Measurements from ENCODE around the gene SGIP1.

Gene SGIP1

DNA sequence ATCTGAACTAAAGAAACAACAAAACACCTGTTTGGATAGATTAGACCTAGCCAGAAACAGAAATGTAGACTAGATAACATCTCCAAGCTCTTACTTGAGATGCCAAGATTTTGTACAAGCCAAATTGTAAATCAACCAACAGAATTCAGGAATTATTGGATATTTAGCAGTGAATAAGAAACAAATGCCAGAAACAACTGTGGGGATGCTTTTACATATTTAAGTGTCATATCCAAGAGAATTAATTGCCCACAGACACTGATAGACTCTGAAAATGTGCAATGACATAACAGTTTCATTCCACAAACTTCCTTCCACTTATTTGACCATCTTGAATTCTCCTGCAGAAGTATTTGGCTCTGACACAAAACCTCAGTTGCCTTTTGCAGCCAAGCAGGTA lies 92.3 kb downstream of the SGIP1 start:
- Histone ChIP-seq H2AK5ac (ENCODE audit: low read length) (no peak overlapping the region), H3K79me1 (ENCODE audit: low read length) (no peaks in the 10 kb centered on the region), H3K23ac (ENCODE audit: low read length) (no peak overlapping the region), H4K12ac (ENCODE audit: low read depth, low read length) (no peak overlapping the region), H4K8ac (ENCODE audit: low read depth, low read length) (no peak overlapping the region), H2BK5ac (ENCODE audit: low read depth, low read length, poor library complexity) (no peak overlapping the region), H3K9me3 (ENCODE audit: insufficient read depth, low read depth, low read length) (no peaks in the 10 kb centered on the region), H3K4me3 (ENCODE audit: low read depth, low read length) (no peak overlapping the region), H2BK12ac (ENCODE audit: low read length) (no peak overlapping the region), H2BK120ac (ENCODE audit: insufficient read depth, low read length, poor library complexity) (no peak overlapping the region), H3K4ac (ENCODE audit: low read depth, low read length) (no peak overlapping the region), H3K27me3 (ENCODE audit: insufficient read depth, low read length) (no peaks in the 10 kb centered on the region), H3K14ac (ENCODE audit: low read length) (no peak overlapping the region), H2AFZ (ENCODE audit: insufficient read depth, low read length, poor library complexity) (no peak overlapping the region), H3K9ac (ENCODE audit: low read length) (no peak overlapping the region), H4K91ac (ENCODE audit: low read depth, low read length) (no peak overlapping the region), H3K79me2 (ENCODE audit: control insufficient read depth, insufficient read depth, low read length, poor library complexity) (no peaks in the 10 kb centered on the region), H3K18ac (ENCODE audit: low read length) (no peak overlapping the region), H3K4me2 (ENCODE audit: low read length) (no peak overlapping the region), H3K4me1 (ENCODE audit: control insufficient read depth in 1 of 2, insufficient read depth in 2 of 2, low read length in 2 of 2) (no peaks in the 10 kb centered on the region), H3K36me3 (ENCODE audit: control insufficient read depth in 1 of 2, insufficient read depth in 2 of 2, low read length in 2 of 2) (no peaks in the 10 kb centered on the region), H3K27ac (ENCODE audit: low read depth, low read length) (no peak overlapping the region)
- no peak for DNase-seq

GRCh38 chr1:66628926-66629325 lies 95.0 kb downstream of the SGIP1 start:
- Histone ChIP-seq H2BK5ac (ENCODE audit: low read depth, low read length, poor library complexity) (no peak overlapping the region), H2AK5ac (ENCODE audit: low read length) (no peak overlapping the region), H3K18ac (ENCODE audit: low read length) (no peak overlapping the region), H2BK120ac (ENCODE audit: insufficient read depth, low read length, poor library complexity) (no peak overlapping the region), H2AFZ (ENCODE audit: insufficient read depth, low read length, poor library complexity) (no peak overlapping the region), H3K27me3 (ENCODE audit: insufficient read depth, low read length) (no peaks in the 10 kb centered on the region), H3K4me1 (ENCODE audit: control insufficient read depth in 1 of 2, insufficient read depth in 2 of 2, low read length in 2 of 2) (no peaks in the 10 kb centered on the region), H3K4ac (ENCODE audit: low read depth, low read length) (no peak overlapping the region), H3K14ac (ENCODE audit: low read length) (no peak overlapping the region), H3K9ac (ENCODE audit: low read length) (no peak overlapping the region), H4K91ac (ENCODE audit: low read depth, low read length) (no peak overlapping the region), H4K8ac (ENCODE audit: low read depth, low read length) (no peak overlapping the region), H3K27ac (ENCODE audit: low read depth, low read length) (no peak overlapping the region), H3K36me3 (ENCODE audit: control insufficient read depth in 1 of 2, insufficient read depth in 2 of 2, low read length in 2 of 2) (no peaks in the 10 kb centered on the region), H3K9me3 (ENCODE audit: insufficient read depth, low read depth, low read length) (no peaks in the 10 kb centered on the region), H3K4me2 (ENCODE audit: low read length) (no peak overlapping the region), H2BK12ac (ENCODE audit: low read length) (no peak overlapping the region), H3K79me1 (ENCODE audit: low read length) (no peaks in the 10 kb centered on the region), H3K4me3 (ENCODE audit: low read depth, low read length) (no peak overlapping the region), H3K23ac (ENCODE audit: low read length) (no peak overlapping the region), H3K79me2 (ENCODE audit: control insufficient read depth, insufficient read depth, low read length, poor library complexity) (no peaks in the 10 kb centered on the region), H4K12ac (ENCODE audit: low read depth, low read length) (no peak overlapping the region)
- DNase-seq = peak; percentile 33 to 60
- no CpG with 5 or more reads among the region's 1 CpG for WGBS (ENCODE audit: extremely low coverage, insufficient coverage, insufficient read length)

DNA sequence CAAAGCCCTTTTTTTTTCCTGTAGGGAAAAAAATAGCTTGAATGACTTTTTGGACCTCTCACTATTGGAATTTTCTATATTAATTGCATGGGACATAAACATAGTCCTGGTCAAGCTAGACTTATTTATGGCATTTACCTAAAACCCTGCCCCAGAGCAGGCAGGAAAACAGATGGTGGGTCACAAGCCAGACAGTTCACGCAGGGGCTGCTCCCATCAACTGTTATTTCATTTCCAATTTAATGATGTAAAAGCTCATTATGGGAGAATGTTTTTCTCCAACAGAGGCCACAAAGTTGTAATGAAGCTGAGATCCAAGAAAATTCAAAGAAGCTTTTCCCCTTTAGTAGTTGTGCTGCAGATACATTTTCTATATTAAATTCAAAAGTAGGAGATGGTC lies 99.2 kb downstream of the SGIP1 start:
- H3K4me1 ChIP-seq (ENCODE audit: control insufficient read depth in 1 of 2, insufficient read depth in 2 of 2, low read length in 2 of 2) = no peaks in the 10 kb centered on the region
- no peak overlapping the region for H4K8ac ChIP-seq (ENCODE audit: low read depth, low read length)
- H3K23ac ChIP-seq (ENCODE audit: low read length) = no peak overlapping the region
- H2BK12ac ChIP-seq (ENCODE audit: low read length) = no peak overlapping the region
- no peak overlapping the region for H3K9ac ChIP-seq (ENCODE audit: low read length)
- no peak overlapping the region for H3K4me2 ChIP-seq (ENCODE audit: low read length)
- no peak overlapping the region for H3K27ac ChIP-seq (ENCODE audit: low read depth, low read length)
- no peaks in the 10 kb centered on the region for H3K79me2 ChIP-seq (ENCODE audit: control insufficient read depth, insufficient read depth, low read length, poor library complexity)
- no peak overlapping the region for H3K14ac ChIP-seq (ENCODE audit: low read length)
- no peak overlapping the region for H4K91ac ChIP-seq (ENCODE audit: low read depth, low read length)
- H3K9me3 ChIP-seq (ENCODE audit: insufficient read depth, low read depth, low read length) = no peaks in the 10 kb centered on the region
- no peak for DNase-seq
- H2BK120ac ChIP-seq (ENCODE audit: insufficient read depth, low read length, poor library complexity) = no peak overlapping the region
- no peaks in the 10 kb centered on the region for H3K27me3 ChIP-seq (ENCODE audit: insufficient read depth, low read length)
- no peak overlapping the region for H3K4me3 ChIP-seq (ENCODE audit: low read depth, low read length)
- H3K36me3 ChIP-seq (ENCODE audit: control insufficient read depth in 1 of 2, insufficient read depth in 2 of 2, low read length in 2 of 2) = no peaks in the 10 kb centered on the region
- H2AK5ac ChIP-seq (ENCODE audit: low read length) = no peak overlapping the region
- H3K18ac ChIP-seq (ENCODE audit: low read length) = no peak overlapping the region
- no CpG with 5 or more reads among the region's 1 CpG for WGBS (ENCODE audit: extremely low coverage, insufficient coverage, insufficient read length)
- no peak overlapping the region for H2BK5ac ChIP-seq (ENCODE audit: low read depth, low read length, poor library complexity)
- H4K12ac ChIP-seq (ENCODE audit: low read depth, low read length) = no peak overlapping the region
- no peak overlapping the region for H2AFZ ChIP-seq (ENCODE audit: insufficient read depth, low read length, poor library complexity)
- H3K4ac ChIP-seq (ENCODE audit: low read depth, low read length) = no peak overlapping the region
- no peaks in the 10 kb centered on the region for H3K79me1 ChIP-seq (ENCODE audit: low read length)

DNA sequence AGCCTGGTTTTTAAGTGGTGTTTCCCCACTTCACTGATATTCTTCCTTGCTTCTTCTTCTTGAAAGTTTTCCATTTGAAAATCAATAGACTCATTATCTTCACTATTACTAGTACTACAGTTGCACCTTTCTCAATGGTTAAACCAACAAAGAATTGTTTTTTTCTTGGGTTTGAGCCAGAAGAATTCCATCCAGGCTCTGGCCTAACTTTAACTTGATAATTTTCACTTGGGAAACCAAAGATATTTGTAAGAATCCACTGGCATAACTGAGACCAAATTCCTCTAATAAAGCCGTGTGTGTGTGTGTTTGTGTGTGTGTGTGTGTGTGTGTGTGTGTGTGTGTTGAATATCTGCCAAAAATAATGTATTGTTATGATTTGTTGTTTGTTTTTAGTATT lies 103.2 kb downstream of the SGIP1 start:
- H3K14ac ChIP-seq (ENCODE audit: low read length) = no peak overlapping the region
- H4K12ac ChIP-seq (ENCODE audit: low read depth, low read length) = no peak overlapping the region
- no peaks in the 10 kb centered on the region for H3K79me2 ChIP-seq (ENCODE audit: control insufficient read depth, insufficient read depth, low read length, poor library complexity)
- WGBS (ENCODE audit: extremely low coverage, insufficient coverage, insufficient read length) = no CpG with 5 or more reads among the region's 1 CpG
- H2AFZ ChIP-seq (ENCODE audit: insufficient read depth, low read length, poor library complexity) = no peak overlapping the region
- no peaks in the 10 kb centered on the region for H3K79me1 ChIP-seq (ENCODE audit: low read length)
- no peak overlapping the region for H3K4ac ChIP-seq (ENCODE audit: low read depth, low read length)
- H3K36me3 ChIP-seq (ENCODE audit: control insufficient read depth in 1 of 2, insufficient read depth in 2 of 2, low read length in 2 of 2) = no peaks in the 10 kb centered on the region
- H4K8ac ChIP-seq (ENCODE audit: low read depth, low read length) = no peak overlapping the region
- no peak overlapping the region for H2BK120ac ChIP-seq (ENCODE audit: insufficient read depth, low read length, poor library complexity)
- H3K4me2 ChIP-seq (ENCODE audit: low read length) = no peak overlapping the region
- H3K18ac ChIP-seq (ENCODE audit: low read length) = no peak overlapping the region
- no peaks in the 10 kb centered on the region for H3K27me3 ChIP-seq (ENCODE audit: insufficient read depth, low read length)
- no peak overlapping the region for H3K9ac ChIP-seq (ENCODE audit: low read length)
- no peak overlapping the region for H2BK12ac ChIP-seq (ENCODE audit: low read length)
- no peak overlapping the region for H3K4me3 ChIP-seq (ENCODE audit: low read depth, low read length)
- H2BK5ac ChIP-seq (ENCODE audit: low read depth, low read length, poor library complexity) = no peak overlapping the region
- no peaks in the 10 kb centered on the region for H3K4me1 ChIP-seq (ENCODE audit: control insufficient read depth in 1 of 2, insufficient read depth in 2 of 2, low read length in 2 of 2)
- H4K91ac ChIP-seq (ENCODE audit: low read depth, low read length) = no peak overlapping the region
- DNase-seq = no peak
- H3K27ac ChIP-seq (ENCODE audit: low read depth, low read length) = no peak overlapping the region
- H2AK5ac ChIP-seq (ENCODE audit: low read length) = no peak overlapping the region
- no peak overlapping the region for H3K23ac ChIP-seq (ENCODE audit: low read length)
- no peaks in the 10 kb centered on the region for H3K9me3 ChIP-seq (ENCODE audit: insufficient read depth, low read depth, low read length)

Data from trophoblast cell (in vitro differentiated cells and primary cell).